CD14-positive monocyte (primary cell): ENCODE data around the gene TJP1. TPM values are rescaled to one million over a fixed set of nuclear protein-coding genes. Genes with fewer than 3 reads are reported as not detected.
"Not testable (repeated sequence)": the region's sequence is repeated elsewhere in the genome, so short reads cannot be mapped to it uniquely, and the experiment has no call there.

ENCODE experiments used
- DNase-seq, 3 donors: peaks; one replicate each; pipeline ENCODE4 v3.0.0-alpha.2; 2011 to 2022
- H2AFZ ChIP-seq: 2 replicates; pipeline ENCODE4 v1.6.0; 2012; ENCODE audit warnings: mild to moderate bottlenecking, low read depth, low read length, inconsistent platforms; ENCODE audit not compliant: insufficient read depth, poor library complexity, severe bottlenecking
- H3K27ac ChIP-seq, 2 donors: 1 replicate in 1 of 2; 2 replicates in 1 of 2; pipeline ENCODE4 v1.5.1; 2012 to 2013; ENCODE audit warnings: low read length in 2 of 2, control low read depth in 1 of 2, inconsistent platforms in 1 of 2, low read depth in 1 of 2, mild to moderate bottlenecking in 1 of 2
- H3K27me3 ChIP-seq, 2 donors: one replicate each; pipeline versions ENCODE4 v1.6.0 to v1.6.1; 2011 to 2013; ENCODE audit warnings: low read length in 2 of 2; ENCODE audit not compliant: control insufficient read depth in 2 of 2, insufficient read depth in 2 of 2
- H3K36me3 ChIP-seq, 2 donors: replicated peaks in 1 of 2; 1 replicate in 1 of 2; 2 replicates in 1 of 2; pipeline versions ENCODE4 v1.5.1 to v1.6.1; 2012 to 2013; ENCODE audit warnings: low read length in 2 of 2, control low read depth in 1 of 2, inconsistent platforms in 1 of 2, mild to moderate bottlenecking in 1 of 2; ENCODE audit not compliant: insufficient read depth in 2 of 2, control insufficient read depth in 1 of 2
- H3K4me1 ChIP-seq, 2 donors: 1 replicate in 1 of 2; 2 replicates in 1 of 2; pipeline versions ENCODE4 v1.5.1 to v1.6.1; 2012 to 2013; ENCODE audit warnings: low read length in 2 of 2, control low read depth in 1 of 2, inconsistent platforms in 1 of 2, mild to moderate bottlenecking in 1 of 2, moderate library complexity in 1 of 2; ENCODE audit not compliant: insufficient read depth in 2 of 2, control insufficient read depth in 1 of 2
- H3K4me2 ChIP-seq: replicated peaks from 2 replicates; pipeline ENCODE3; 2012; ENCODE audit warnings: low read length, moderate library complexity, mild to moderate bottlenecking; ENCODE audit not compliant: poor library complexity, severe bottlenecking; ENCODE audit errors: extremely low read depth
- H3K4me3 ChIP-seq, 3 experiments: fragments of 200-600 bp in 1 of 3; sonication (generic) in 1 of 3; replicated peaks in 1 of 3; 1 replicate in 2 of 3; 2 replicates in 1 of 3; pipeline ENCODE4 v1.5.1; 2011 to 2013; ENCODE audit warnings: low read length in 3 of 3, mild to moderate bottlenecking in 3 of 3, control low read depth in 2 of 3, low read depth in 2 of 3, inconsistent platforms in 1 of 3, moderate library complexity in 1 of 3
- H3K79me2 ChIP-seq: 2 replicates; pipeline ENCODE4 v1.6.0; 2012; ENCODE audit warnings: mild to moderate bottlenecking, control low read depth, inconsistent platforms, low read length, moderate library complexity; ENCODE audit not compliant: insufficient read depth
- H3K9ac ChIP-seq: 2 replicates; pipeline ENCODE4 v1.6.0; 2017; ENCODE audit warnings: low read length, mild to moderate bottlenecking; ENCODE audit not compliant: insufficient read depth, poor library complexity, severe bottlenecking
- H3K9me3 ChIP-seq, 2 donors: replicated peaks in 1 of 2; 1 replicate in 1 of 2; 2 replicates in 1 of 2; pipeline versions ENCODE4 v1.5.1 to v1.6.1; 2012 to 2013; ENCODE audit warnings: low read length in 2 of 2, control low read depth in 1 of 2; ENCODE audit not compliant: control insufficient read depth in 1 of 2, insufficient read depth in 1 of 2
- H4K20me1 ChIP-seq: 2 replicates; pipeline ENCODE4 v1.6.0; 2012; ENCODE audit warnings: mild to moderate bottlenecking, low read length, control low read depth, moderate library complexity; ENCODE audit not compliant: insufficient read depth
- H3K27ac Mint-ChIP-seq, 7 donors: one replicate each; pipeline ENCODE4 v1.8.0; 2020; ENCODE audit warnings: mild to moderate bottlenecking in 7 of 7, mixed read lengths in 7 of 7, moderate library complexity in 6 of 7, inconsistent platforms in 2 of 7
- H3K27me3 Mint-ChIP-seq, 3 donors: one replicate each; pipeline ENCODE4 v1.8.0; 2021 to 2022; ENCODE audit warnings: low read depth in 3 of 3, mild to moderate bottlenecking in 3 of 3, mixed read lengths in 3 of 3, moderate library complexity in 3 of 3, inconsistent platforms in 1 of 3
- H3K36me3 Mint-ChIP-seq, 2 donors: one replicate each; pipeline ENCODE4 v1.8.0; 2020; ENCODE audit warnings: mixed read lengths in 2 of 2, inconsistent platforms in 1 of 2, mild to moderate bottlenecking in 1 of 2
- H3K4me1 Mint-ChIP-seq: one replicate; pipeline ENCODE4 v1.8.0; 2020; ENCODE audit warnings: mild to moderate bottlenecking, mixed read lengths
- H3K4me3 Mint-ChIP-seq, 2 donors: one replicate each; pipeline ENCODE4 v1.8.0; 2020; ENCODE audit warnings: mild to moderate bottlenecking in 2 of 2, mixed read lengths in 2 of 2, moderate library complexity in 1 of 2
- H3K9me3 Mint-ChIP-seq, 7 donors: one replicate each; pipeline ENCODE4 v1.8.0; 2020 to 2022; ENCODE audit warnings: mixed read lengths in 7 of 7, mild to moderate bottlenecking in 6 of 7, moderate library complexity in 6 of 7, inconsistent platforms in 2 of 7
- CTCF ChIP-seq: fragments of 200-600 bp; IDR thresholded peaks from one replicate; pipeline ENCODE4 v1.8.0; 2022; ENCODE audit warnings: antibody characterized with exemption, mild to moderate bottlenecking
- WGBS: methylation state at CpG from one replicate; pipeline ENCODE4 v1.1.5; 2013; ENCODE audit warnings: missing lambda C conversion rate; ENCODE audit not compliant: insufficient coverage; 5-methylcytosine and 5-hydroxymethylcytosine counted together
- intact Hi-C, 2 donors: fragments of 100-400 bp; cut with micrococcal nuclease; formaldehyde crosslinking; loops; one replicate each; pipeline versions ENCODE4 v1.15.0 to v1.15.1; 2023
- polyA plus RNA-seq, 3 donors: library from polyadenylated mRNA; depleted of rRNA in 1 of 3; unstranded in 2 of 3; stranded (reverse) in 1 of 3; fragments of 300-500 nt in 2 of 3; fragments of >200 nt in 1 of 3; fragmentation: Illumina TruSeq in 2 of 3; gene quantifications; 1 replicate in 2 of 3; 2 replicates in 1 of 3; pipeline ENCODE4 v1.2.3, GENCODE V29; 2012 to 2021

The TJP1 gene
- polyA plus RNA-seq, 3 donors = not detected

GRCh38 chr15:29677455-29677854 is 144.8 kb downstream of the TJP1 start:
- no peak overlapping the region for H3K27ac ChIP-seq
- H2AFZ ChIP-seq = no peak overlapping the region
- no peak overlapping the region for H3K4me2 ChIP-seq
- H3K79me2 ChIP-seq = no peaks in the 10 kb centered on the region
- H3K27ac Mint-ChIP-seq = peak overlapping the region in 2 of 7 donors; percentile 15 to 24
- intact Hi-C loops = no loop called here
- no peak for DNase-seq
- no peak overlapping the region for H3K4me3 ChIP-seq
- H3K27me3 Mint-ChIP-seq = peaks cover 35 to 50% (median 36%) of the 10 kb centered on the region in 3 donors
- peak overlapping the region in 1 of 2 donors; percentile 22 for H3K4me3 Mint-ChIP-seq
- peaks cover 0 to 12% (median 2%) of the 10 kb centered on the region in 7 donors for H3K9me3 Mint-ChIP-seq
- 95% methylated on average over 4 of the region's 4 CpGs for WGBS
- no peaks in the 10 kb centered on the region for H3K9me3 ChIP-seq
- no peak overlapping the region for H3K9ac ChIP-seq
- H3K27me3 ChIP-seq = peaks cover 3 to 29% of the 10 kb centered on the region in 2 donors
- no peaks in the 10 kb centered on the region for H3K36me3 Mint-ChIP-seq
- H4K20me1 ChIP-seq = no peaks in the 10 kb centered on the region
- H3K4me1 Mint-ChIP-seq = no peaks in the 10 kb centered on the region
- TF ChIP-seq CTCF = no peak
- no peaks in the 10 kb centered on the region for H3K4me1 ChIP-seq
- H3K36me3 ChIP-seq = no peaks in the 10 kb centered on the region

- intact Hi-C loops = no loop called here
- TF ChIP-seq CTCF = no peak
Observed at GRCh38 chr15:29676961-29677402, 145.3 kb downstream of the TJP1 start.

GRCh38 chr15:29676374-29676960 is 145.8 kb downstream of the TJP1 start:
- H2AFZ ChIP-seq, H3K4me3 ChIP-seq, H3K9me3 ChIP-seq, H3K4me3 Mint-ChIP-seq, H3K36me3 ChIP-seq, H3K36me3 Mint-ChIP-seq, DNase-seq, H3K27ac Mint-ChIP-seq, H3K79me2 ChIP-seq, intact Hi-C loops, H4K20me1 ChIP-seq, H3K4me2 ChIP-seq, H3K9ac ChIP-seq, H3K4me1 ChIP-seq, H3K4me1 Mint-ChIP-seq, H3K27ac ChIP-seq: not testable (repeated sequence)
- peaks cover 0 to 12% (median 3%) of the 10 kb centered on the region in 7 donors for H3K9me3 Mint-ChIP-seq
- WGBS = 87% methylated on average over 3 of the region's 13 CpGs
- peaks cover 35 to 55% (median 36%) of the 10 kb centered on the region in 3 donors for H3K27me3 Mint-ChIP-seq
- peaks cover 3 to 29% of the 10 kb centered on the region in 2 donors for H3K27me3 ChIP-seq

More at GRCh38 chr15:29676961-29677402, 145.3 kb downstream of the TJP1 start:
- DNase-seq = no peak
- Mint-ChIP-seq H3K4me1 (no peaks in the 10 kb centered on the region), H3K36me3 (no peaks in the 10 kb centered on the region), H3K9me3 (peaks cover 0 to 12% (median 3%) of the 10 kb centered on the region in 7 donors), H3K27me3 (peaks cover 35 to 52% (median 36%) of the 10 kb centered on the region in 3 donors), H3K4me3 (no peak overlapping the region), H3K27ac (no peak overlapping the region)
- Histone ChIP-seq H3K4me1 (no peaks in the 10 kb centered on the region), H3K27ac (no peak overlapping the region), H3K9me3 (no peaks in the 10 kb centered on the region), H4K20me1 (no peaks in the 10 kb centered on the region), H3K36me3 (no peaks in the 10 kb centered on the region), H3K4me3 (no peak overlapping the region), H3K27me3 (peaks cover 3 to 29% of the 10 kb centered on the region in 2 donors), H3K9ac (no peak overlapping the region), H3K79me2 (no peaks in the 10 kb centered on the region), H3K4me2 (no peak overlapping the region), H2AFZ (no peak overlapping the region)
- WGBS = no CpG with 5 or more reads among the region's 8 CpGs
